GM21360 (cell line): ENCODE data around the gene GAREM1.

Experiments
- ATAC-seq: cut with Tn5 transposase; IDR thresholded peaks from one replicate; pipeline ENCODE4 v1.9.1; 2021; ENCODE audit warnings: mild to moderate bottlenecking, moderate library complexity; ENCODE audit not compliant: unreplicated experiment

Gene GAREM1

GRCh38 chr18:32427084-32427900 lies 43.4 kb downstream of the GAREM1 start:
- ATAC-seq: no peak

DNA sequence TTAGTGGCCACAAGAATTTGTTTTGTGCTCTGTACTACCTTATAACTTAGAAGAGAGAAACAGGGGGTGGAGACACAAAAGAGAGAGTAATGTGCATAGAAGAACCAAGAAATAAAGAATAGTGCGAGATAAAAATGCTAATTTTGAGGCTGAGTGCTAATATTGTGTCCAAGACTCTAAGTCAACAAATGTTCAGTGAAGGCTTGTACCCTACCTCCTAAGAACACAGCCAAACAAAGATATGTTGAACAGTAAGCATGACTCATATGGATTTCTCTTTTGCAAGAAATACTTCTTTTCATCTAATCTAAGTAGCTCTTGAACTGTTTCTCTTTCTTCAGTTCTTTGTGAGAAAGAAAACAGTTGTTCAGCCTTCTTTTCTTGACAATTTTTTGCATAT lies 45.2 kb downstream of the GAREM1 start:
- no peak for ATAC-seq

GRCh38 chr18:32424696-32425095 lies 46.0 kb downstream of the GAREM1 start:
- ATAC-seq: no peak

DNA sequence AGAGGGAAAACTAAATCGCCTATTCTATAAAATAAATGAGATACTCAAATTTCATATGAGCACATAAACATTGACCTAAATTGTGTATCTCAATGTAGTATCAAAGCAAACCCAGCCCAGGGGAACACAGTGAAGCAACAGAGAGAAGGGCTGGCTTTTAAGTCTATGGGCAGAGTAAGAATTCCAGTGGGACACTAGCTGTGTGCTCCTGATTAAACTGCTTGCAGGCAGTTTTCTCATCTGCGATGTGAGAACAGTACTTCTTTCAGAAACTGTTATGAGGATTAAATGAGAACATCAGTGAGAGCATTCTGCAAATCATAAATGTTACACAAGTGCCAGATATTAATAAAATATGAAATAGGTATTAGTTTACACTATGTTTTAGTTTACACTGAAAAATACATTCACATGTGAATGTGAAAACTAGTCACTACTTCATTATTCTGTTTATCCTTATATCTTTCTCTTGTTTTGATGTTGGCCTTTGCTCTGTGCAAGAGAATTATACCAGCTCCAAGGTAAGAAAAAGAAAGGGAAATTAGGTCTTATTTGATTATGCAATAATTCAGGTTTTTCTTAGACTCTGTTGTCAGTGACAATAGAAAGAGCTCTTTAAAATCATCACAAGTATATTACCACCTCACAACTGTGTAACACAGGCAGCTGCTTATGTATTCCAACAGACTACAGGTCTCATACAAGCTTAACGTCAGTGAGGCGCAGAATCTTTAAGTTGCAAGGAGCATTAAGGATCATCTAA lies 47.5 kb downstream of the GAREM1 start:
- ATAC-seq: no peak

DNA sequence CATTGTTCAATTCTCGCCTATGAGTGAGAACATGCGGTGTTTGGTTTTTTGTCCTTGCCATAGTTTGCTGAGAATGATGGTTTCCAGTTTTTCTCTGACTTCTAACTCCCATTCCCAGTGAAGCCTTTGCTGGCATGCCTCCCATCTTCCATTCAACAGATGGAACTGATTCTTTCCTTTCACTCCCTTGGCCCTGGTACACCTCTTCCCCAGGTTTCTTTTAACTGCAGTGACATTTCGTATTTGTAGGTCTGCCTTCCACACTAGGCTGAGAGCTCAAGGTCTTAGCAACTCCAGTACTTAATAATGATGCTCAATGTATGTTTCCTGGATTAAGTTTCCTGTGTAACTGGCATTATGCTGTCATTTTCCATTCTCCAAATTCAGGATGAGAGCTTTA lies 48.5 kb downstream of the GAREM1 start:
- no peak for ATAC-seq

DNA sequence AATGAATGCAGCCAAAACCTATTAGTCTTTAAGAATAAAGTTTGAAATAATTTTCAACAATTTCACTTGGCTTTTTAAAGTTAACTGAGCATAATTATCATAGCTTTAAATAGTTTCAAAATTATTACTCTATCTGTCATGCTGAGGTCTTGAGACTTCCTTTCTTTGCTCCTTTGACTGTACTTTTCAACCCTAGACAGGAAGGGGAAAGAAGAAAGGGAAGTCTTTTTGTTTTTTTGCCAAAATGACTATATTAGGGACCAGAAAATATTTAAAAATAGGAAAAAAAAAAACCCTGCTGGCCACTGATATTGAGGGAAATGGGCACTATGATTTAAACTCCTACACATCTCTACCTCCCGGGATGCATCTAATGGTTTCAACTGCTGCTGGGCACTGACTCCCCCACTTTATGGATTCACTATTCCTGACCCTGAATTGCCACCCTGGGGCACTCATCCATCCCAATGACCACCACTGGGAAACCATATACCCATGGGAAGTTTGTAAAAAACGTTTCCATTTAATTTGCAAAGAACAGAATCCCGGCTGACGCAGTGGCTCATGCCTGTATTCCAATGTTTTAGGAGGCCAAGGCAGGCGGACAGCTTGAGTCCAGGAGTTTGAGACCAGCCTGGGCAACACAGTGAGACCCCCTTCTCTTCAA lies 50.5 kb downstream of the GAREM1 start:
- ATAC-seq: no peak

GRCh38 chr18:32418148-32418547 lies 52.5 kb downstream of the GAREM1 start:
- ATAC-seq: no peak

- ATAC-seq: no peak
Observed at GRCh38 chr18:32405588-32405987, 65.1 kb downstream of the GAREM1 start.

DNA sequence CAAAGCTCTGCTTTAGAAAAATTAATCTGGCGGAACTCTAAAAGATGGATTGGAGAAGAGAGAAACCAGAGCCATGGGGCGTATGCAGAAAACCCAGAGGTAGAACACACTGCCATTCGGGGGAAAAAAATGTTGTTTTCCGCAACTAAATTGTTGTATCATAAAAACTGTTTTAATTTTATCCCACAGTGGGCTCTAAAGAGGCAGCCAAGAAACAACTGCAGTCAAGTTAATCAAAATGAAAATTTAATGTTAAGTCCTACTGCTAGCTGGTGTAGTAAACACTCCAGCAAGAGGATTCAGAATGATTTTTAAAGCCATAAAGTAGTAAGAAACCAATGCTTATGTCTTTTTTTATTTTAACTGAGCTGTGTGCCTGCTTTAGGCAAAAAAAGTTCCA lies 69.1 kb downstream of the GAREM1 start:
- ATAC-seq: no peak

GRCh38 chr18:32393407-32393806 lies 77.3 kb downstream of the GAREM1 start:
- no peak for ATAC-seq

DNA sequence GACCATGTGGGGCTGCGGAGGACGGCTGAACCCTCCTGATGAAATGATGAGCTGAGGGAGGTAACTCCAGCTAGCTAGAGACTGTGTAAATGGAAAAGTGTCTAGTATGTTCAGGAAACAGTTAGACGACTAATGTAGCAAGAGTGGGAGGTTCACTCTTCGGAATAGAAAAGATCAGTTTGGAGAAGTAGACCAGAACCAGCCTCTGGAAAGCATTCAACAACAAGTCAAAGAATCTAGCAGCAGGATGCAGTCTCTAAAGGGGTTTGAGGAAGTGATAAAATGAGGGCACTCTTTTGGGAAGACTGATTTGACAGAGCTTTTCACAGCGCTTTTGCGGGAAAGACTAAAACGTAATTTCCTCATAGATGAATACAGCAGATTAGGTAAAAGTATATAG lies 79.6 kb downstream of the GAREM1 start:
- no peak for ATAC-seq

GRCh38 chr18:32389858-32390257 lies 80.8 kb downstream of the GAREM1 start:
- ATAC-seq: no peak

GRCh38 chr18:32389191-32389590 lies 81.5 kb downstream of the GAREM1 start:
- ATAC-seq: no peak

GRCh38 chr18:32386471-32386870 lies 84.2 kb downstream of the GAREM1 start:
- ATAC-seq: no peak

DNA sequence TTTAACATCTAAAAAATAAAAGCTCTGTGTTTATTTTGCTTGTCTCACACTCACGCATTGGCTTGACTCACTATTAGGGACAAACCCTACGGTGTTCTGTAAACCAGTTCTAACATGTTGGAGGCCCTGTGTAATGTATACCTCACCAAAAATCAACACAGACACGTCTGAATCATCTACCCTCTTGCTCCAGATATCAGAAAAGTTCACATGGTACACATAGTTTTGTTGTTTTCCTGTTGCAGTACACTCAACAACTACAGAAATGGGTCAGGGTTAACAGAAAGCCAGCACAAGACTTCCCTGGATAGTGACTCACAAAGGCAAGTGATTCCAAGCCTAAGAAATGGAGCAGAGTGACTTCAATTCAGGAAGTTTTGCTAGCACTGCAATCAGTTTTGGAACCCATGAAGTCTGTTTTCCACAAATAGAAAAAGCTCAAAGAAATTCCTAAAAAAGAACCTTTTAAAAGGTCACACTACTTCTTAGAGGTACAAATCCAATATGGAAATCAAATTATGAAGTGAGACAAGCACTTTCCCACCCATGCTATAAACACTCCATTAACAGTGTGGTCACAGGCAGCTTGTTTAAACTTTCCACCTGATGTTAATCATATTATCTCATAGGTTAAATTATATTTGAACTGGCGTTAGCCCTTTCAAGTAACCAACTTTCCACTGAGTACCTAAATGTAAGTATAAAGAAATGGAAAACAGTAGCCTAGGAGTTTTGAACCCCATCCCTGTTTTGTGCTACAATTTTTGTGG lies 87.4 kb downstream of the GAREM1 start:
- ATAC-seq: no peak

DNA sequence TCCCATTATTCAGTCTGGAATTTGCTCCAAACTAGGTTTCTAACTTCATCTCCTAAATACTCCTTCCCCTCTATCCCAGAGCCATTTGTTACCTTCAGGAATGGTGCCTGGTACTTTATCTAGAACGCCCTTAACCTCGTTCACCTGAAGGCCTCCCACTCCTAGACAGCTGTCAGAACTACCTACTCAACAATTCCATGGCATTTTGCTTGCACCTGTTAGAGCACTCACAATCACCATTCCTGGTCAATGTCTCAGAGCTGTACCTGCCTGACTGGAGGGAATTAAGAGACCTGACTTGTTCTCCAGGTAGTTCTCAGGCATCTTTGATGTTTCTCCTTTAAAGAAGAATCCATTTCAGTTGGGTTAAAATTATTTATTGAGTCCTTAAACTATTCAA lies 88.9 kb downstream of the GAREM1 start:
- no peak for ATAC-seq

DNA sequence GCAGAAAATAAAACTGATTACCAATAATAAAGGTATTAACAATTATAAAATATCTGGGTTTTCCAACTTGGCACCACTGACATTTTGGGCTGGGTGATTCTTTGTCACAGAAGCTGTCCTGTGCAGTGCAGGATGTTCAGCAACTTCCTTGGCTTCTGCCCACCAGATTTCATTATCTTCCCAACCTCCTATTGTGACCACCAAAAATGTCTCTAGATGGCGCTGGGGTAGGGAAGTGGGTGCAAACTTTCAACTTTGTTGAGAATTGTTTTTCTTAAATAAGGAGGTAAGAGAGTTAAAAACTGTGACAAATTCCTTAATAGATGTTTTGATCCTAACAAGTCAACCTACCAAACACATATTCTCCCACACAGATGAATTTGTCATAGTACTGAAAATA lies 90.1 kb downstream of the GAREM1 start:
- no peak for ATAC-seq

DNA sequence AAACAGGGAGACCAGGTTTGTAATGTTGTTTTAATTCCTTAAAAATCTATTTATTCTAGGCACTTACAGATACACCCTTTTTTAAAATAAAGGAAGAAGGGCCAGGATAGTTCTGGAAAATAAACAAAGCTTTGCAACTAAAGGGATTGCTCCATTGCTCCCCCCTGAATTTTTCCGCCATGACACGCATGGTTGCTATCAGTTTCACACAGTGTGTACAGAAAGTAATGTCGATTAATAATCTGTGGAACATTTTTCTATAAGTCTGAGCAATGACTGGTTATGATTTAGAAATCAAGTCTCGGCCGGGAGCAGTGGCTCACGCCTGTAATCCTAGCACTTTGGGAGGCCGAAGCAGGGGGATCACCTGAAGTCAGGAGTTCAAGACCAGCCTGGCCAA lies 90.8 kb downstream of the GAREM1 start:
- ATAC-seq: no peak

DNA sequence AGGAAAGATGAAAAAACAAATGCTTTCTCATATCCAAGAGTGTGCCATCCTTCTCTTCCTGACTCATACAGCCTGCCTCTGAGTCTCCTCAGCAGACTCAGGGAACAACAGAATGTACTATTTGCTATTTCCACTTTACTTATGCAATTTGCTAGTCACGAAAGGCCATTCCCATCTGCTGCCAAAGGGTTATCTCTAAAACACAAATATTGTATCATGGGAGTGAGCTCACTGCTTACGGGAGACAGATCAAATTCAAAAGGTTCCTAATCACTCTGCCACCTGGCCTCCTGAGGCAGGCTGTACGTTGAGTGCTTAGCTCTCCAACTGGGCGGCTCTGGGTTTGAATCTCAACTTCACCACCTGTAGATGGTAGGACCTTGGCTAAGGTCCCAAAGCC lies 92.0 kb downstream of the GAREM1 start:
- no peak for ATAC-seq

GRCh38 chr18:32373995-32374394 lies 96.7 kb downstream of the GAREM1 start:
- ATAC-seq: no peak

DNA sequence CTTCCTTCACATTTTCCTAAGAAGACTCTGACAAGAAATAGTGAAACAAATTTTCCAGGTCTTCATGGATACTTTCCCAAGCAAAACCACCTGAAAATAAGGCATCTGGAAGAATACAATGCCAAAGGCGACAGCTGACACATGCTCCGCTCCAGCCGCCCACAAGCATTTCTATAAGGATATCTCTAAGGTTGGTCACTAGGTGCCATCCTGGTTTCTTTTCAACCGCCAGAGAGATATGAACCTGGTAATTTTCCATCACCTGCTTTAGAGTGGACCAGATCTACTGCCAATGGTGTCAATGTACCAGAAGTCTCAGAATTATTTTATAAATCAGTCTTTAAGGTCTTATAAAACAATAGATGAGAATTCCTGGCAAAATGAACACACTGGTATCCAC lies 97.2 kb downstream of the GAREM1 start:
- ATAC-seq: no peak
